Activated T-cell treated with anti-CD3 and anti-CD28 coated beads, Interleukin-2, amount 50 U/mL, for 4 hours (primary cell): ENCODE measurements around the gene MYH7. TPM values are rescaled to one million over a fixed set of nuclear protein-coding genes. Genes with fewer than 3 reads are reported as not detected.
"Not testable (repeated sequence)": the region's sequence is repeated elsewhere in the genome, so short reads cannot be mapped to it uniquely, and the experiment has no call there.

Experiments used
- ATAC-seq, 2 donors: fragments of 200-7000 bp; cut with Tn5 transposase; one replicate each; pipeline ENCODE4 v1.10.0; 2021
- DNase-seq: peaks from one replicate; pipeline ENCODE4 v3.0.0-alpha.2; 2020
- H3K27me3 Mint-ChIP-seq: one replicate; pipeline ENCODE4 v1.8.0; 2021; ENCODE audit warnings: low read depth, mixed read lengths
- H3K36me3 Mint-ChIP-seq: one replicate; pipeline ENCODE4 v1.8.0; 2022; ENCODE audit warnings: mixed read lengths; ENCODE audit not compliant: insufficient read depth
- H3K4me1 Mint-ChIP-seq: one replicate; pipeline ENCODE4 v1.8.0; 2021; ENCODE audit warnings: low read depth, mixed read lengths
- H3K4me3 Mint-ChIP-seq: one replicate; pipeline ENCODE4 v1.8.0; 2021; ENCODE audit warnings: mild to moderate bottlenecking, moderate library complexity, mixed read lengths
- H3K9me3 Mint-ChIP-seq: one replicate; pipeline ENCODE4 v1.8.0; 2021; ENCODE audit warnings: mixed read lengths
- total RNA-seq, 3 donors: library from RNA; stranded (reverse); gene quantifications; one replicate each; pipeline ENCODE4 v1.2.1, GENCODE V29; 2021

The MYH7 gene
- total RNA-seq, 3 donors from 2014 or later: 0.03 TPM; not detected in 2

DNA sequence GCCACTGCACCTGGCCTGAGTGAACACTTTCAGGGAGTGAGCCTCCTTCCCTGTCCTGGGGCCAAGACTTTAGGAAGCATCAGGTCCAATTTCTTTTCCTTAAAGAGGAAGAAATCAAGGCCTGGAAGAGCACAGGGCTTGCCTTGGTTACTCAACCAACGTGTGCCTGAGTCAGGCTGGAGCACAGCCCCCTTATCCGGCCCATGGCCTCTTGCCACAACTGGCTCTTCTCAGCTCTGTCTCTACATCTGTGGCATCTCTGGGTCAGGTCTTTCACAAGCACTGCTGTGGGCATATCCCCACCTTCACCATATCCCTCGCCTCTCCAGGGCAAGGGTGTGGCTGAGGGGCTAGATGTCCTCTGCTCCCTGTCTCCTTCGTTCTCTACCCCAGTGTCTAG, 34.2 kb downstream of the MYH7 start:
- Mint-ChIP-seq H3K9me3 (no peaks in the 10 kb centered on the region), H3K27me3 (peaks cover 13% of the 10 kb centered on the region), H3K36me3 (no peaks in the 10 kb centered on the region), H3K4me1 (no peaks in the 10 kb centered on the region), H3K4me3 (no peak overlapping the region)
- DNase-seq (no peak), ATAC-seq (no peak)

DNA sequence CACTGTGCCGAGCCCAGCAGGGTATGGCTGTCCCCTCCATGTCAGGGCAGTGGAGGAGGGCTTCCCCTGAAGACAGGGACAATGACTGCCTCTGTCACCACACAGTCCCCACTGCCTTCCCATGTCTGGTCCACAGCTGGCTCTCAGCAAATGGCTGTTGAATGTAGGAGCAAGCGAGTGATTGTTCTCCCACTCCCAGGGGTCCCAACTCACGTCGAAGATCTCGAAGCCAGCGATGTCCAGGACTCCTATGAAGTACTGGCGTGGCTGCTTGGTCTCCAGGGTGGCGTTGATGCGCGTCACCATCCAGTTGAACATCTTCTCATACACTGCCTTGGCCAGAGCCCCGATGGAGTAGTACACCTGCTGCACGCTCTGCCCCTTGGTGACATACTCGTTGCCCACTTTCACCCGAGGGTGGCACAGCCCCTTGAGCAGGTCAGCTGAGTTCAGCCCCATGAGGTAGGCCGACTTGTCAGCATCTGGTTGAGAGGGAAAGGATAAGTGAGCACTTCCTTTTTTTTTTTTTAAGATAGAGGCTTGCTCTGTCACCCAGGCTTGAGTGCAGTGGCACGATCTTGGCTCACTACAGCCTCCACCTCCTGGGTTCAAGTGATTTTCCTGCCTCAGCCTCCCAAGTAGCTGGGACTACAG, 34.8 kb downstream of the MYH7 start:
- not testable (repeated sequence) for DNase-seq, H3K4me1 Mint-ChIP-seq, H3K4me3 Mint-ChIP-seq, ATAC-seq, H3K9me3 Mint-ChIP-seq, H3K36me3 Mint-ChIP-seq
- H3K27me3 Mint-ChIP-seq: peaks cover 13% of the 10 kb centered on the region

DNA sequence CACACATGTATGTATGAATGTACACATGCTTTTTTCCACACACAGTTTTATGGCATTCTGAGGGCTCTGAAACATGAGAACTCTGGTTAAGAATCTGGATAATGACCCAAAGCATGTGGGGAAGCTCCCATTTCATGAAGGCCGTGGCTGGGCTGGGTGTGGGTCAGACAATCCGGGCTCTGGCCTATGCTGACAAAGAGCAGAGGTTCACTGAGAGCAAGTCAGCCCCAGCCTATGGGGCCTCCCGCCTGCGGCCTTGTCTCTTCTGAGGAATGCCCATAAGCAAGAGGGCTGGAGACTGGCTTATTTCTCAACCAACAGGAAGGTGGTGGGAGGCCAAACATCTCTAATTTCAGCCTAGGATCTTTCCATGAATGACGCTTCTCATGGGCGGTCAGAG, 35.9 kb downstream of the MYH7 start:
- DNase-seq: no peak
- Mint-ChIP-seq H3K4me3 (no peak overlapping the region), H3K9me3 (no peaks in the 10 kb centered on the region), H3K36me3 (no peaks in the 10 kb centered on the region), H3K4me1 (no peaks in the 10 kb centered on the region), H3K27me3 (peaks cover 8% of the 10 kb centered on the region)
- ATAC-seq: no peak

DNA sequence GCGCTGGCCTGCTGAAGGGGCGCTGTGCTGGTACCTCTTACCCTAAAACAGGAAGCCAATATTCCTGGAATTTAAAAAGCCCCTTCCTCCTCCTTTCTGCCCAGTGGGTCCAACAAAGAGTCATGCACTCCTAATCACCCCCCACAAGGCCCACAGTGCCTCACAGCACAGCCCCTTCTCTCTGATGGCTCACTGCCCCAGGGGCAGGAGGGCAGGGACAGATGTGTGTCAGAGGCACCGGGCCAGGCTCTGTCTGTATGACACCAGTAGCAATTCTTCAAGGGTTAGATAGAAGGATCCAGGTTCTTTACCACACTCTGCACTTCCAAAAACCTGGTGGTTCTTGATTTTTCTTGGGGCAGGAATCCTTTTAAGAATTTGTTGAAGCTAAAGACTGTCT, 36.3 kb downstream of the MYH7 start:
- DNase-seq: no peak
- H3K4me1 Mint-ChIP-seq: no peaks in the 10 kb centered on the region
- H3K36me3 Mint-ChIP-seq: no peaks in the 10 kb centered on the region
- no peaks in the 10 kb centered on the region for H3K9me3 Mint-ChIP-seq
- no peak for ATAC-seq
- peaks cover 8% of the 10 kb centered on the region for H3K27me3 Mint-ChIP-seq
- no peak overlapping the region for H3K4me3 Mint-ChIP-seq

DNA sequence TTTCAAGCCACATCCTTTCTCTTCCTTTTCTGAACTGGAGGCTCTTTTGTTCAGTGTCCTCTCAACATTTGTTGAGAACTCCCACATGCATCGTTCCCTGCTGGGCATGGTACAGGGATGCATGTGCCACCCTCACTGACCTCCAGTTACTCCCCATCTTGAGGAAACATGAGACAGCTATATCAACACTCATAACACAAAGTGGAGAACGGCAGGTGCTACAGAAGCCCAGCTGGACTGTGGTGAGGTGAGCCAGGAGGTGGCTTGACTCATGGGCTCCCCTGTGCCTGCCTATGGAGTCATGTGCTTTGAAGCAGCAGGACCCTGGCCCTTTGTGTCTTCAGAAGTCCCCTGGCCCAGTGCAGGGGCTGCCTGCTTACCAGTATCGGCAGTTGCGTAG, 37.1 kb downstream of the MYH7 start:
- no peak for DNase-seq
- Mint-ChIP-seq H3K36me3 (no peaks in the 10 kb centered on the region), H3K9me3 (no peaks in the 10 kb centered on the region), H3K27me3 (peaks cover 6% of the 10 kb centered on the region), H3K4me1 (no peaks in the 10 kb centered on the region), H3K4me3 (no peak overlapping the region)
- no peak for ATAC-seq

DNA sequence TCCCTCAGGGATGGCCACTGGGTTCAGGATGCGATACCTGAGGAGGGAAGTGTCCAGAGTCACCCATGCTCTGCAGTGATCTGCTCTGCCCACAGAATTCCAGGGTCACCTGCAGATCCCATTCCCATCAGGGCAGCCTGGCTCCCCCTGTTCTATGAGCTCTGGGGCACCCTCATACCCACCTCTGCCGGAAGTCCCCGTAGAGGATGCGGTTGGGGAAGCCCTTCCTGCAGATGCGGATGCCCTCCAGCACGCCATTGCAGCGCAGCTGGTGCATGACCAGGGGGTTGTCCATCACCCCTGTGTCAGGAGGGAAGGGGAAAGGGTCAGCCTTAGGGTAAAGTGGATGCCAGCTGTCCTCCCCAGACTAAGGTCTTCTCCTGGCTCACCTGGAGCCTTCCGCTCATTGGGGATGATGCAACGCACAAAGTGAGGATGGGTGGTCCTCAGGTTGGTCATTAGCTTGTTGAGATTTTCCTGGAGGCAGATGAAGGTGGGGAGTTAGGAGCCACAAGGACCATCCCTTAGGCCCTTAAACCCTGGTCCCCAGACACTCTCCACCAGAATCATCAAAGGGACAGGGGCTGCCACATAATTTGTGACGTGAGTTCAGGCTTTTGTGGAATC, 38.6 kb downstream of the MYH7 start:
- ATAC-seq: no peak
- Mint-ChIP-seq H3K36me3 (no peaks in the 10 kb centered on the region), H3K9me3 (no peaks in the 10 kb centered on the region), H3K4me1 (no peaks in the 10 kb centered on the region), H3K27me3 (no peaks in the 10 kb centered on the region), H3K4me3 (no peak overlapping the region)
- DNase-seq: no peak

DNA sequence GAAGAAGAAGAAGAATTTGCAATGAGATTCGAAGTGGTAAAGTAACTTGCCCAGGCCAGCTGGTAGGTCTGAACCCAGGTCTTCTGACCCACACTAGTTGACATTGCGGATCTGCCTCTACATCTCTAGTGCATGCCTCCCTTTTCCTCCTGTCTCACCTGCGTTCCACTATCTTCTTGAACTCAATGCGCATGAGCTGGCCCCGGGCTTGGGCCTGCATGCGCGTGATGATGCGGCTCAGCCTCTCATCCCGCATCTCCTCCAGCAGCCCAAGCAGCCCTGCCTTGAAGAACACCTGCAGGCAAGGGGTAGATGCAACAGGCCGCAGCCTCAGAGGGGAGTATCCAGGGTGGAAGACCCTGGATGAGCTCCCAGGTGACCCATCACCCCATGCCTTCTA, 39.3 kb downstream of the MYH7 start:
- H3K9me3 Mint-ChIP-seq: no peaks in the 10 kb centered on the region
- H3K4me3 Mint-ChIP-seq: no peak overlapping the region

DNA sequence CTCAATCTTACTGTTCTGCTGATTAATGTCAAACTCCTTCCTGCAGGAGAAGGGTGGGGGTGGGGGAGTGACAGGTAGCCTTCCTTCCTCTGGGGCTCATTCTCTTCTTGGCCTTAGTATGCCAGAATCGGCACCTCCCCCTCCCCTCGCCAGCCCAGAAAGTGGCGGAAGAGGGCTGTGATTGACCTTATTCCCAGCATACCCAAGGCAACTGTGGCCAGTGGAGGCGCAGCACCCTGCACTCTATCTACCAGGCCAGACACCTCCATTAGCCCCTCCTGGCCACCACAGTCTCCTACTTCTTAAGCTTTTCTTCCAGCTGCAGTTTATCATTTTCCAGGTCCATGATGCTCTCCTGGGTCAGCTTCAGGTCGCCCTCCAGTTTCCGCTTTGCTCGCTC, 42.8 kb downstream of the MYH7 start:
- Mint-ChIP-seq H3K4me1 (no peaks in the 10 kb centered on the region), H3K36me3 (no peaks in the 10 kb centered on the region), H3K9me3 (no peaks in the 10 kb centered on the region), H3K27me3 (peaks cover 5% of the 10 kb centered on the region), H3K4me3 (no peak overlapping the region)
- DNase-seq (no peak), ATAC-seq (no peak)

More for the DNA sequence above, 39.3 kb downstream of the MYH7 start:
- H3K4me1 Mint-ChIP-seq: no peaks in the 10 kb centered on the region
- DNase-seq (no peak), ATAC-seq (no peak)
- H3K36me3 Mint-ChIP-seq: no peaks in the 10 kb centered on the region
- no peaks in the 10 kb centered on the region for H3K27me3 Mint-ChIP-seq

DNA sequence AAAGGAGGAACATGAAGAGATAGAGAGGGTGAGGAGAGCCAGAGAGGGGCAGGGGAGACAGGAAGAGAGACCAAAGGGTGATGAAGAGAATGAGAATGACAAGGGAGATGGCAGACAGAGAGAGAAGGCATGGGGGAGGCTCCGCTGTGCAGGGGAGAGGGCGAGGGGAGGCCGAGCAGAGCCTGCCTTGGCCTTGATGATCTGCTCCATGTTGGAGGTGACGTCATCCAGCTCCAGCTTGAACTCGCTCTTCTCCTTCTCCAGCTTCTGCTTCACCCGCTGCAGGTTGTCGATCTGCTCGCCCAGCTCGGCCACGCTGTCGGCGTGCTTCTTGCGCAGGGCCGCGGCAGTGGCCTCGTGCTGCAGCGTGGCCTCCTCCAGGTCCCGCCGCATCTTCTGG, 45.6 kb downstream of the MYH7 start:
- not testable (repeated sequence) for H3K36me3 Mint-ChIP-seq, DNase-seq, ATAC-seq, H3K4me1 Mint-ChIP-seq, H3K27me3 Mint-ChIP-seq, H3K4me3 Mint-ChIP-seq, H3K9me3 Mint-ChIP-seq

DNA sequence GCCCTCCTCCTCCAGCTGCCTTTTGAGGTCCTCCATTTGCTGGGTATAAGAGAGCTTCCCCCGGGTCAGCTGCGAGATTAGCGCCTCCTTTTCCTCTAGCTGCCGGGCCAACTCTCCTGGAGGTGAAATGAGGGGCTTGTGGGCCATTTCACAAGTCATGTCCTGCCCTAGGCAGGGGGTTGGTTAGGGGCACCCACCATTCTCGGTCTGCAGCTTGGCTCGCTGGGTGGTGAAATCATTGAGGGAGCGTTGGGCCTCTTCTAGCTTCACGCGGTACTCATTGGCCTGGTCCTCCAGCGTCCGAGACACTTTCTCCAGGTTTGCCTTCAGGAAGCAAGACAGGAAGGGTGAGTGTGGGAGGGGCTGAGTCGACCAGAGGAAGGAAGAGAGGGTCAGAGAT, 46.1 kb downstream of the MYH7 start:
- Mint-ChIP-seq H3K9me3 (no peaks in the 10 kb centered on the region), H3K4me1 (no peaks in the 10 kb centered on the region), H3K36me3 (no peaks in the 10 kb centered on the region), H3K4me3 (no peak overlapping the region), H3K27me3 (peaks cover 5% of the 10 kb centered on the region)
- DNase-seq: no peak
- ATAC-seq: no peak

DNA sequence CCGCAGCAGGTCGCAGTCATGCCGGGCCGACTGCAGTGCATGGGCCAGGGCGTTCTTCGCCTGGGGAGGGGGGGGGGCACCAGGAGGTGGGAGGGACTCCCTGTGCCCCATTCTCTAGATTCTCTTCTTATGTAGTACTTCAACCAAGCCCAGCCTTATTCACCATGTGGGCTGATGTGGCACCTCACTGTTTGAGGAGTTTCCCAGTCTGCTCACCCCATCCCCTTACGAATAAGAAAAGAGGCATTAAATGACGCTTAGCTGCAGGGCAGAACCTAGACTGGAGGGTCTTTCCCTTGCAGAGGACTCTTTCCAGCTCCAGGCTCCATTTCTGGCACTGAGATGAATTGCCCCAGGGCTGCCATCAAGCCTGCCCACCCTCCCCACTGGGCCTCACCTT, 46.5 kb downstream of the MYH7 start:
- ATAC-seq (no peak), DNase-seq (no peak)
- H3K9me3 Mint-ChIP-seq: no peaks in the 10 kb centered on the region
- H3K36me3 Mint-ChIP-seq: no peaks in the 10 kb centered on the region
- no peak overlapping the region for H3K4me3 Mint-ChIP-seq
- peaks cover 5% of the 10 kb centered on the region for H3K27me3 Mint-ChIP-seq
- H3K4me1 Mint-ChIP-seq: no peaks in the 10 kb centered on the region

DNA sequence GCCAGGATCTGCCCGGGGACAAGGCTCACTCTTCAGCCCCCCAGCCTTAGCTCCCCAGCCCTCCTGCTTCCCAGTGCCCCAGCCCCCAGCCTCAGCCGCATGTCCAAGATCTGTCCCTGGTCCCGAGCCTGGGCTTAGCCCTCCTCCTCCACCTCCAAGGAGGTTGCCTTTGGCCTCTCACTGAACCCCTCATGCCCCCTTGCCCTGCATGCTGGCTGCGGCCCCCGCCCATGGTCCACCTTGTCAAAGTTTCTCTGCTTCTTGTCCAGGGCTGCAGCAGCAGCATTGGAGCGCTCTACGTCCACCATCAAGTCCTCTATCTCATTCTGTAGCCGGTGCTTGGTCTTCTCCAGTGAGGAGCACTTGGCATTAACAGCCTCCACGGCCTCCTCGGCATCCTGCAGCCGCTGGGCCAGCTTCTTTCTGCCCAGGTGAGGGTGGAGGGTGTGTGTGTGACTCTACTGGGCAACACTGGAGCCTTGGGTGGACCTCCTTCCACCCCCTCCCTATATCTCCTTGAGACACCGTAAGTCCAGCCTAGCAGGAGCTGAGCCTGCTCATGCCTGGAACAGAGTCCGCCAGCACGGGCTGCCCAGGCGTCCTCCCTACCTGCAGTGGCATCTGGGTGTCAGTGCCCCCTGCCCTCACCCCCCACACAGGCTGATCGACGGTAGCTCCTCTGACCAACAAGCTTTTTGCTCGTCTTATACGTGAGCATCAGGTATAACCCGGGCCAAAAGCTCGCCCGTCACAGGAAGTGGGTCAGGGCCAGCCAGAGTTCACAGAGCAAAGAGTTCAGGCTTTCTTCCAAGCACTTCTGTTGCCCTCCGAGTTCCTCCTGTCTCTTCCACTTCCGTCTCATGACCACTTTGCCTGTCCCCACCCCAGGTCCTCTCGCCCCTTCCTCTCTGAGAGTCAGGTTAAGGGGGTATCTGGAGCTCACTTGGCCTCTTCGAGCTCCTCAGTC, 47.3 kb downstream of the MYH7 start:
- H3K4me1 Mint-ChIP-seq: no peaks in the 10 kb centered on the region
- no peaks in the 10 kb centered on the region for H3K36me3 Mint-ChIP-seq
- no peak overlapping the region for H3K4me3 Mint-ChIP-seq
- DNase-seq (no peak), ATAC-seq (no peak)
- no peaks in the 10 kb centered on the region for H3K9me3 Mint-ChIP-seq
- peaks cover 5% of the 10 kb centered on the region for H3K27me3 Mint-ChIP-seq

DNA sequence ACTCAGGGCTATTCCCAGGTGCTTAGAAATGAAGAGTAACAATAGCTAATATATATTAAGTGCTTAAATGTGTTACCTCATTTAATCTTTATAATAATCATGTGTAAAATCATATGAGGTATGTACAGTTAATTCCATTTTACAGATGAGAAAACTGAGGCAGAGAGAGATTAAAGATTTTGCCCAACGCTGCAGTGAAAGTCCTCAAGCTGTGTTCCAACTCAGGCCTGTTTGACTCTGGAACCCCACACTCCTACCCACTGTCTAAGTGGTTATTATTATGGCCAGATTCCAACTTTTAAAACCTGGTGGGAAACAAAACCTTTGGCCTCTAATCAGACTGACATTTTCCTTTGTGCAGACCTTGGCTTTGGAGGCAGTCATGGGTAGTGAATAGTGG, 48.5 kb downstream of the MYH7 start:
- no peak overlapping the region for H3K4me3 Mint-ChIP-seq
- peaks cover 10% of the 10 kb centered on the region for H3K27me3 Mint-ChIP-seq
- no peaks in the 10 kb centered on the region for H3K9me3 Mint-ChIP-seq
- no peak for ATAC-seq
- DNase-seq: no peak
- no peaks in the 10 kb centered on the region for H3K36me3 Mint-ChIP-seq
- H3K4me1 Mint-ChIP-seq: no peaks in the 10 kb centered on the region

DNA sequence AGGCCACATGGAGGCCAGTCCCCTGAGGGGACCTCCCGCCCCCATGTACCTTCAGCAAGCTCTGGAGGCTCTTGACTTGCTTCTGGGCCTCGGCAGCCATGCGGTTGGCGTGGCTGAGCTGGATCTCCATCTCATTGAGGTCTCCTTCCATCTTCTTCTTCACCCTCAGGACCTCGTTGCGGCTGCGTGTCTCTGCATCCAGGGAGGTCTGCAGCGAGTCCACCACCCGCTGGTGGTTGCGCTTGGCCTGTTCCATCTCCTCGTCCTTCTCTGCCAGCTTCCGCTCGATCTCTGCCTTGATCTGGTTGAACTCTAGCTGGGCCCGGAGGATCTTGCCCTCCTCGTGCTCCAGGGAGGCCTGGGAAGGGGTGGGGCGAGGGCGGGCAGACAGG, 49.2 kb downstream of the MYH7 start:
- H3K36me3 Mint-ChIP-seq: not testable (repeated sequence)

More for the DNA sequence above, 49.2 kb downstream of the MYH7 start:
- H3K4me1 Mint-ChIP-seq, ATAC-seq, DNase-seq, H3K9me3 Mint-ChIP-seq, H3K4me3 Mint-ChIP-seq: not testable (repeated sequence)
- peaks cover 10% of the 10 kb centered on the region for H3K27me3 Mint-ChIP-seq
